Muscle layer of duodenum (tissue), 2 donors: ENCODE results near the gene LYPD6.

ENCODE experiments used
- H3K27ac ChIP-seq: one replicate; pipeline ENCODE4 v1.7.0; 2013; ENCODE audit warnings: mild to moderate bottlenecking, low read length
- H3K27me3 ChIP-seq: one replicate; pipeline ENCODE4 v1.7.0; 2013; ENCODE audit warnings: low read depth, mild to moderate bottlenecking, control low read depth, low read length
- H3K36me3 ChIP-seq, 2 donors: one replicate each; pipeline ENCODE4 v1.7.0; 2013; ENCODE audit warnings: low read length in 2 of 2, control low read depth in 1 of 2, mild to moderate bottlenecking in 1 of 2; ENCODE audit not compliant: insufficient read depth in 2 of 2, control insufficient read depth in 1 of 2
- H3K4me1 ChIP-seq, 2 donors: one replicate each; pipeline ENCODE4 v1.7.0; 2013; ENCODE audit warnings: low read length in 2 of 2, mild to moderate bottlenecking in 2 of 2, control low read depth in 1 of 2, moderate library complexity in 1 of 2; ENCODE audit not compliant: insufficient read depth in 2 of 2, control insufficient read depth in 1 of 2
- H3K4me3 ChIP-seq, 2 donors: one replicate each; pipeline ENCODE4 v1.7.0; 2013; ENCODE audit warnings: low read length in 2 of 2, low read depth in 1 of 2, mild to moderate bottlenecking in 1 of 2
- H3K9me3 ChIP-seq, 2 donors: one replicate each; pipeline ENCODE4 v1.7.0; 2013; ENCODE audit warnings: low read length in 2 of 2, control low read depth in 1 of 2, mild to moderate bottlenecking in 1 of 2; ENCODE audit not compliant: control insufficient read depth in 1 of 2
- donor health status: healthy.

Gene LYPD6

GRCh38 chr2:149464396-149464795 is 134.0 kb downstream of the LYPD6 start:
- H3K27ac ChIP-seq = no peak overlapping the region
- no peaks in the 10 kb centered on the region for H3K27me3 ChIP-seq
- no peak overlapping the region for H3K4me3 ChIP-seq
- H3K9me3 ChIP-seq = peaks cover 0 to 5% of the 10 kb centered on the region in 2 donors
- H3K4me1 ChIP-seq = no peaks in the 10 kb centered on the region
- no peaks in the 10 kb centered on the region for H3K36me3 ChIP-seq

GRCh38 chr2:149465873-149466272 is 135.5 kb downstream of the LYPD6 start:
- no peaks in the 10 kb centered on the region for H3K36me3 ChIP-seq

GRCh38 chr2:149466635-149467034 is 136.2 kb downstream of the LYPD6 start:
- Histone ChIP-seq H3K27me3 (no peaks in the 10 kb centered on the region), H3K36me3 (no peaks in the 10 kb centered on the region), H3K27ac (no peak overlapping the region), H3K4me1 (no peaks in the 10 kb centered on the region), H3K9me3 (peaks cover 0 to 3% of the 10 kb centered on the region in 2 donors), H3K4me3 (no peak overlapping the region)

More at GRCh38 chr2:149465873-149466272, 135.5 kb downstream of the LYPD6 start:
- Histone ChIP-seq H3K4me3 (no peak overlapping the region), H3K27me3 (no peaks in the 10 kb centered on the region), H3K9me3 (peaks cover 0 to 5% of the 10 kb centered on the region in 2 donors), H3K4me1 (no peaks in the 10 kb centered on the region), H3K27ac (no peak overlapping the region)

DNA sequence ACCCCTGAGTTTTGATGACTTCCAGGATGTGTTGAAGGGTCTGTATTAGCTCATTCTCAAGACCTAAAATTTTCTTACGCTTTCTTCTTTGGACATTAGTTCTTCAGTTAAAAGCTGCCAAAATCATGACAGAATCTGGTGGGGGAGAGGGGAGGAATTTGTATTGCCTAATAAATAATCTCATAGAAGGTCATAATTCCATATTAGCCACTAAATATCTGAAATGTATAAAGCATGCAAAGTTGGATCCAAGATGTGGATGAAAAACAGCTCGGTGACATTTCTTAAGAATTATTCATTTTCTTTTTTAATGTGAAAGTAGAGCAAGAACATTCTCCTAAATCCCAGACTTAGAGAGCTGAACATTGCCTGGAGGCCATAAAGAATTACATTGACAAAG is 137.0 kb downstream of the LYPD6 start:
- no peak overlapping the region for H3K27ac ChIP-seq
- no peaks in the 10 kb centered on the region for H3K4me1 ChIP-seq
- H3K27me3 ChIP-seq = no peaks in the 10 kb centered on the region
- H3K4me3 ChIP-seq = no peak overlapping the region
- H3K9me3 ChIP-seq = no peaks in the 10 kb centered on the region
- H3K36me3 ChIP-seq = no peaks in the 10 kb centered on the region

DNA sequence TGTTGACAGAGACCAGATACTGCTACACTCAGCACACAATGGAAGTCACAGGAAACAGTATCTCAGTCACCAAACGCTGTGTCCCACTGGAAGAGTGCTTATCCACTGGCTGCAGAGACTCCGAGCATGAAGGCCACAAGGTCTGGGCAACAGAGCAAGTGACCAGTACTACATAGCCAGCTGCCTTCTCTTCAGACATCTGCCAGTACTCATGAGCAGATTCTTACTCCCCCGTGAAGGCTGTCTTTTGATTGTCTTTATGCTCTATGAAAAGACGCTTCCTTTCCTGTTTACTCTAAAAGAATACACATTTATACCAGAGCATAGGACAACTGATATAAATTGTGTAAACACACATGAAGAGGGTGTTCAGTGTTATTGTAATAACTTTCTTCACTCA is 138.2 kb downstream of the LYPD6 start:
- no peaks in the 10 kb centered on the region for H3K9me3 ChIP-seq
- H3K27ac ChIP-seq = no peak overlapping the region
- no peaks in the 10 kb centered on the region for H3K36me3 ChIP-seq
- no peak overlapping the region for H3K4me3 ChIP-seq
- no peaks in the 10 kb centered on the region for H3K27me3 ChIP-seq
- no peaks in the 10 kb centered on the region for H3K4me1 ChIP-seq

DNA sequence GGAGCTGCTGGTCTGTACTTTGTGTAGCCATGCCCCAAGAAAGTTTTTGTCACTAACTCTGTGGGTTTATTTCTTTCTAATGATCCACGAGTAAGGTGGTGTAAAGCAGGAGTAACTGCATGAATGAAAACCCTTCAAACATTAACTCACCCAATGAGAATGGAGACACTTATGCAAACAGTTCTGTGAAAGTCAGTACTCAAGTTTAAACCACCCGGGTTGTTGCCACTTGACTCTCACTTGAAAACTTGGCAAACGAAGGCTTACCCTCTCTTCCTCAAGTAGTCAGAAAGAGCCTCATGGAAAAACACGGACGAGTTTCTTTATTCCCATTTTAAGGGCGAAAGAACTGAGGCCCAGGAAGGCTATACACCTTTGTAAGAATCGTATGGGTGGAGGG is 139.7 kb downstream of the LYPD6 start:
- H3K36me3 ChIP-seq = no peaks in the 10 kb centered on the region
- no peaks in the 10 kb centered on the region for H3K27me3 ChIP-seq
- no peak overlapping the region for H3K27ac ChIP-seq
- H3K4me3 ChIP-seq = no peak overlapping the region
- H3K9me3 ChIP-seq = no peaks in the 10 kb centered on the region
- H3K4me1 ChIP-seq = no peaks in the 10 kb centered on the region

- no peaks in the 10 kb centered on the region for H3K4me1 ChIP-seq
- H3K27ac ChIP-seq = no peak overlapping the region
- no peaks in the 10 kb centered on the region for H3K27me3 ChIP-seq
- no peak overlapping the region for H3K4me3 ChIP-seq
- no peaks in the 10 kb centered on the region for H3K36me3 ChIP-seq
- no peaks in the 10 kb centered on the region for H3K9me3 ChIP-seq
Measured at GRCh38 chr2:149472413-149472812, 142.0 kb downstream of the LYPD6 start.

- H3K4me3 ChIP-seq = no peak overlapping the region
- no peak overlapping the region for H3K27ac ChIP-seq
- H3K9me3 ChIP-seq = no peaks in the 10 kb centered on the region
- no peaks in the 10 kb centered on the region for H3K27me3 ChIP-seq
- no peaks in the 10 kb centered on the region for H3K4me1 ChIP-seq
- no peaks in the 10 kb centered on the region for H3K36me3 ChIP-seq
Measured at GRCh38 chr2:149473068-149473467, 142.7 kb downstream of the LYPD6 start.

DNA sequence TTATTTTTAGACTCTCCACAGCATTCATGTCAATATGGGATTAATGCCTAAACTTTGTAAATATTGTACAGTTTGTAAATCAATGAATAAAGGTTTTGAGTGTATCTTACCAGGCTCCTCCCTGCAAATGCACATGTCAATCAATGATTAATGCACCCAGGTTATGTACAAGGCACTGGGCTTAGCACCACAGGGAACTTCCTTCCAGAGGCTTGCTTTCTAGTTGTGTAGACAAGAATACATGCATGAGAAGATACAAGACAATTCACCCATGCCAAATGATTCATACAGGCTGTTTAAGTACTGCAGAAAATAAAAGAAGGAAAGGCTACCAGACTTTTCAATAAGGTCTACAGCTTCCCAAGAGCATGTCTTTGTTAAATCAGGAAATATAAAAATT is 143.1 kb downstream of the LYPD6 start:
- Histone ChIP-seq H3K4me3 (no peak overlapping the region), H3K27ac (no peak overlapping the region), H3K27me3 (no peaks in the 10 kb centered on the region), H3K36me3 (no peaks in the 10 kb centered on the region), H3K4me1 (no peaks in the 10 kb centered on the region), H3K9me3 (no peaks in the 10 kb centered on the region)

GRCh38 chr2:149483004-149483605 is 152.7 kb downstream of the LYPD6 start:
- H3K27ac ChIP-seq = no peak overlapping the region
- H3K4me3 ChIP-seq = no peak overlapping the region
- H3K36me3 ChIP-seq = no peaks in the 10 kb centered on the region
- H3K27me3 ChIP-seq = no peaks in the 10 kb centered on the region
- H3K9me3 ChIP-seq = no peaks in the 10 kb centered on the region
- H3K4me1 ChIP-seq = no peaks in the 10 kb centered on the region

DNA sequence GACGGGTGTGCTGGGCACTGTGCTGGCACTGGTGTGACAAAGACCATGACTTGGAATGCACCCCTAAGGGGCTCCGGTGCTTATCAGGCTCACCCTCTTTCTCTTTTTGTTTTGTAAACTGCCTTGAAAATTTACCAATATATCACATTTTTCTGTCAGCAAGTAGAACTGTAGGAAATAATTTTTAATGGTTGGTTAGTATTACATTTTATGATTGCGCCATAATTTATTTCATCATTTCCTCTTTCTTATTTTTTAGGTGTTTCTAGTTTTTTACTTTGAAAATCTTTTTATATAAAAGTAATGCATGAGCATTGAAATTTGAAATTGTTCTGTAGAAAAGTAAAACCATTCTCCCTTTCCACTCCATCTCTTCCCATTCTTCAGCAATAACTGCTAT is 156.3 kb downstream of the LYPD6 start:
- Histone ChIP-seq H3K9me3 (no peaks in the 10 kb centered on the region), H3K27ac (no peak overlapping the region), H3K36me3 (no peaks in the 10 kb centered on the region), H3K27me3 (no peaks in the 10 kb centered on the region), H3K4me1 (no peaks in the 10 kb centered on the region), H3K4me3 (no peak overlapping the region)

- Histone ChIP-seq H3K4me3 (no peak overlapping the region), H3K36me3 (no peaks in the 10 kb centered on the region), H3K27me3 (no peaks in the 10 kb centered on the region), H3K9me3 (no peaks in the 10 kb centered on the region), H3K27ac (no peak overlapping the region), H3K4me1 (no peaks in the 10 kb centered on the region)
Measured at GRCh38 chr2:149487189-149487588, 156.8 kb downstream of the LYPD6 start.
